IMR-90 (cell line): Measurements from ENCODE around the gene DDR1. TPM values are rescaled to one million over a fixed set of nuclear protein-coding genes. Genes with fewer than 3 reads are reported as not detected.

Source experiments
- ATAC-seq: fragments of 200-7000 bp; cut with Tn5 transposase; 2 replicates; pipeline ENCODE4 v1.9.1; 2020; ENCODE audit warnings: low read depth, mild to moderate bottlenecking, moderate library complexity
- BruUV-seq: library from RNA; stranded (reverse); fragments of 400-500 nt; replicated peaks from 2 replicates; lab custom pipeline; 2021; lab: Mats Ljungman, UMichigan
- CTCF ChIA-PET: fragments of 300-600 bp; formaldehyde crosslinking; extraction: SDS; loops from one replicate; lab custom pipeline; 2021; ENCODE audit warnings: antibody characterized with exemption; lab: Yijun Ruan, JAX
- POLR2A ChIA-PET: fragments of 300-600 bp; sonication (Branson Sonifier 250); formaldehyde crosslinking; loops from one replicate; lab custom pipeline; 2022; ENCODE audit warnings: antibody characterized with exemption; ENCODE audit not compliant: unreplicated experiment; lab: Charles Lee
- DNase-seq: peaks from one replicate; pipeline ENCODE4 v3.0.0; 2013
- H2AFZ ChIP-seq: replicated peaks from 2 replicates; pipeline ENCODE3; 2013; ENCODE audit warnings: low read length, mild to moderate bottlenecking; ENCODE audit not compliant: poor library complexity
- H2AK5ac ChIP-seq: 2 replicates; pipeline ENCODE4 v1.6.1; 2013; ENCODE audit warnings: low read depth, low read length, inconsistent platforms
- H2AK9ac ChIP-seq: replicated peaks from 2 replicates; pipeline ENCODE3; 2013; ENCODE audit warnings: mild to moderate bottlenecking, low read depth, low read length, moderate library complexity; ENCODE audit not compliant: poor library complexity
- H2BK120ac ChIP-seq: 2 replicates; pipeline ENCODE4 v1.6.1; 2013; ENCODE audit warnings: low read depth, low read length, inconsistent platforms
- H2BK15ac ChIP-seq: 3 replicates; pipeline ENCODE4 v1.6.1; 2013; ENCODE audit warnings: low read depth, low read length, inconsistent platforms
- H2BK20ac ChIP-seq: 2 replicates; pipeline ENCODE4 v1.6.1; 2013; ENCODE audit warnings: low read depth, mild to moderate bottlenecking, inconsistent platforms, low read length, moderate library complexity
- H2BK5ac ChIP-seq: 2 replicates; pipeline ENCODE4 v1.6.1; 2013; ENCODE audit warnings: mild to moderate bottlenecking, low read depth, low read length, inconsistent platforms; ENCODE audit not compliant: poor library complexity, severe bottlenecking
- H3K14ac ChIP-seq: replicated peaks from 2 replicates; pipeline ENCODE4 v1.6.1; 2013; ENCODE audit warnings: low read depth, low read length, inconsistent platforms
- H3K18ac ChIP-seq: 2 replicates; pipeline ENCODE4 v1.6.1; 2013; ENCODE audit warnings: low read depth, low read length, control low read depth
- H3K23ac ChIP-seq: 2 replicates; pipeline ENCODE4 v1.6.1; 2013; ENCODE audit warnings: low read depth, low read length, inconsistent platforms
- H3K27ac ChIP-seq: 2 replicates; pipeline ENCODE4 v1.5.1; 2013; ENCODE audit warnings: mild to moderate bottlenecking, control low read depth, low read length; ENCODE audit not compliant: insufficient read depth
- H3K27me3 ChIP-seq: 2 replicates; pipeline ENCODE4 v1.6.1; 2013; ENCODE audit warnings: low read length; ENCODE audit not compliant: control insufficient read depth, insufficient read depth
- H3K36me3 ChIP-seq: 2 replicates; pipeline ENCODE4 v1.6.1; 2013; ENCODE audit warnings: low read length, mixed read lengths; ENCODE audit not compliant: control insufficient read depth, insufficient read depth
- H3K4ac ChIP-seq: 2 replicates; pipeline ENCODE4 v1.6.1; 2013; ENCODE audit warnings: low read depth, low read length, inconsistent platforms
- H3K4me1 ChIP-seq: 2 replicates; pipeline ENCODE4 v1.6.1; 2013; ENCODE audit warnings: low read length, mixed read lengths; ENCODE audit not compliant: control insufficient read depth, insufficient read depth
- H3K4me2 ChIP-seq: 2 replicates; pipeline ENCODE4 v1.6.1; 2013; ENCODE audit warnings: low read depth, mild to moderate bottlenecking, control low read depth, low read length, moderate library complexity
- H3K4me3 ChIP-seq: 2 replicates; pipeline ENCODE4 v1.5.1; 2013; ENCODE audit warnings: low read depth, mild to moderate bottlenecking, control low read depth, low read length, moderate library complexity; ENCODE audit not compliant: insufficient read depth
- H3K56ac ChIP-seq: 2 replicates; pipeline ENCODE4 v1.6.1; 2013; ENCODE audit warnings: low read length, inconsistent platforms; ENCODE audit not compliant: insufficient read depth; ENCODE audit errors: extremely low read depth
- H3K79me1 ChIP-seq, 2 experiments: 2 replicates each; pipeline ENCODE4 v1.6.1; 2013; ENCODE audit warnings: low read length in 2 of 2, inconsistent platforms in 1 of 2, low read depth in 1 of 2
- H3K9ac ChIP-seq: 2 replicates; pipeline ENCODE4 v1.6.1; 2013; ENCODE audit warnings: low read depth, low read length, control low read depth
- H3K9me1 ChIP-seq: 2 replicates; pipeline ENCODE4 v1.6.1; 2013; ENCODE audit warnings: low read length, inconsistent platforms; ENCODE audit not compliant: insufficient read depth
- H3K9me3 ChIP-seq: 2 replicates; pipeline ENCODE4 v1.6.1; 2013; ENCODE audit warnings: low read length; ENCODE audit not compliant: control insufficient read depth, insufficient read depth
- H4K20me1 ChIP-seq: 2 replicates; pipeline ENCODE4 v1.6.1; 2013; ENCODE audit warnings: low read length, inconsistent platforms; ENCODE audit not compliant: insufficient read depth
- H4K5ac ChIP-seq: 2 replicates; pipeline ENCODE4 v1.6.1; 2013; ENCODE audit warnings: mild to moderate bottlenecking, low read depth, low read length, control low read depth
- H4K8ac ChIP-seq, 2 experiments: 2 replicates each; pipeline ENCODE4 v1.6.1; 2013; ENCODE audit warnings: low read depth in 2 of 2, low read length in 2 of 2, control low read depth in 1 of 2, inconsistent platforms in 1 of 2
- H4K91ac ChIP-seq: 2 replicates; pipeline ENCODE4 v1.6.1; 2013; ENCODE audit warnings: low read depth, low read length, inconsistent platforms; ENCODE audit not compliant: insufficient read depth
- BHLHE40 ChIP-seq: fragments of 150-350 bp; IDR thresholded peaks from 2 replicates; pipeline ENCODE4 v1.6.1; 2016; ENCODE audit warnings: mild to moderate bottlenecking, low read depth, low read length
- CEBPB ChIP-seq: IDR thresholded peaks from 2 replicates; pipeline ENCODE4 v1.6.1; 2012; ENCODE audit warnings: low read depth, low read length, improper control_type of control experiment
- FOS ChIP-seq: fragments of 150-350 bp; IDR thresholded peaks from 2 replicates; pipeline ENCODE4 v1.6.1; 2016; ENCODE audit warnings: low read depth, low read length
- MAFK ChIP-seq: IDR thresholded peaks from 2 replicates; pipeline ENCODE4 v1.6.1; 2012; ENCODE audit warnings: low read depth, low read length, improper control_type of control experiment
- MAZ ChIP-seq: IDR thresholded peaks from 2 replicates; pipeline ENCODE4 v1.6.1; 2012; ENCODE audit warnings: low read depth, mild to moderate bottlenecking, low read length, improper control_type of control experiment, moderate library complexity, borderline replicate concordance
- MXI1 ChIP-seq: IDR thresholded peaks from 2 replicates; pipeline ENCODE4 v1.6.1; 2012; ENCODE audit warnings: low read depth, mild to moderate bottlenecking, low read length, moderate library complexity, borderline replicate concordance
- NFE2L2 ChIP-seq: fragments of 150-350 bp; IDR thresholded peaks from 2 replicates; pipeline ENCODE4 v1.6.1; 2016; ENCODE audit warnings: low read depth, mild to moderate bottlenecking, low read length
- POLR2A ChIP-seq: IDR thresholded peaks from 2 replicates; pipeline ENCODE4 v1.6.1; 2012; ENCODE audit warnings: mild to moderate bottlenecking, low read depth, low read length
- RAD21 ChIP-seq: IDR thresholded peaks from 2 replicates; pipeline ENCODE4 v1.6.1; 2012; ENCODE audit warnings: low read length, improper control_type of control experiment
- RCOR1 ChIP-seq: IDR thresholded peaks from 2 replicates; pipeline ENCODE4 v1.6.1; 2012; ENCODE audit warnings: mild to moderate bottlenecking, low read length, improper control_type of control experiment; ENCODE audit not compliant: insufficient replicate concordance
- RFX5 ChIP-seq: IDR thresholded peaks from 2 replicates; pipeline ENCODE4 v1.8.0; 2012; ENCODE audit warnings: low read depth, mild to moderate bottlenecking, low read length, moderate library complexity
- SMC3 ChIP-seq: fragments of 150-350 bp; IDR thresholded peaks from 2 replicates; pipeline ENCODE4 v1.6.1; 2016; ENCODE audit warnings: low read depth, mild to moderate bottlenecking, antibody characterized with exemption, low read length, moderate library complexity
- WGBS, 2 experiments: methylation state at CpG; one replicate each; pipeline versions ENCODE4 v1.1.5 to v1.1.7; 2013; ENCODE audit warnings: missing lambda C conversion rate in 2 of 2; ENCODE audit not compliant: insufficient read length in 1 of 2; ENCODE audit errors: extremely low coverage in 2 of 2; 5-methylcytosine and 5-hydroxymethylcytosine counted together
- dilution Hi-C: fragments of 300-500 bp; cut with HindIII; formaldehyde crosslinking; loops from one replicate; pipeline ENCODE4 v1.14.3; 2018; ENCODE audit warnings: low sequenced_read_pairs; ENCODE audit not compliant: unreplicated experiment
- in situ Hi-C: fragments of 300-500 bp; cut with MboI; formaldehyde crosslinking; loops from 3 replicates; pipeline ENCODE4 v1.14.3; 2019; ENCODE audit warnings: low sequenced_read_pairs, inconsistent platforms, mixed read lengths
- intact Hi-C: fragments of 100-400 bp; cut with micrococcal nuclease; formaldehyde crosslinking; loops from 2 replicates; pipeline ENCODE4 v1.10.0; 2022
- polyA plus RNA-seq, 3 experiments: library from polyadenylated mRNA; depleted of rRNA; stranded (reverse); fragments of >200 nt; gene quantifications; 2 replicates each; pipeline ENCODE4 v1.2.3, GENCODE V29; 2012; ENCODE audit warnings: low replicate concordance in 1 of 3
- total RNA-seq: library from RNA; depleted of rRNA; stranded (reverse); fragments of >200 nt; gene quantifications from 2 replicates; pipeline ENCODE4 v1.2.3, GENCODE V29; 2012
- TF ChIP-seq, protein P1 (sequence below): conservative IDR thresholded peaks from 2 replicates; pipeline ENCODE4 v1.5.1; 2012; ENCODE audit warnings: mild to moderate bottlenecking, low read depth, low read length, improper control_type of control experiment
- TF ChIP-seq, protein P2 (sequence below): fragments of 150-350 bp; IDR thresholded peaks from 2 replicates; pipeline ENCODE4 v1.6.1; 2017; ENCODE audit warnings: mild to moderate bottlenecking, antibody characterized with exemption, low read length, low read depth
- TF ChIP-seq, protein P3 (sequence below): fragments of 150-350 bp; IDR thresholded peaks from 2 replicates; pipeline ENCODE4 v1.6.1; 2016; ENCODE audit warnings: low read depth, mild to moderate bottlenecking, low read length, moderate library complexity, borderline replicate concordance

The DDR1 gene
- total and polyA plus RNA-seq, 2 of the 4 experiments (the other 2 are of a cell fraction): 5.6 to 19.6 TPM

DNA sequence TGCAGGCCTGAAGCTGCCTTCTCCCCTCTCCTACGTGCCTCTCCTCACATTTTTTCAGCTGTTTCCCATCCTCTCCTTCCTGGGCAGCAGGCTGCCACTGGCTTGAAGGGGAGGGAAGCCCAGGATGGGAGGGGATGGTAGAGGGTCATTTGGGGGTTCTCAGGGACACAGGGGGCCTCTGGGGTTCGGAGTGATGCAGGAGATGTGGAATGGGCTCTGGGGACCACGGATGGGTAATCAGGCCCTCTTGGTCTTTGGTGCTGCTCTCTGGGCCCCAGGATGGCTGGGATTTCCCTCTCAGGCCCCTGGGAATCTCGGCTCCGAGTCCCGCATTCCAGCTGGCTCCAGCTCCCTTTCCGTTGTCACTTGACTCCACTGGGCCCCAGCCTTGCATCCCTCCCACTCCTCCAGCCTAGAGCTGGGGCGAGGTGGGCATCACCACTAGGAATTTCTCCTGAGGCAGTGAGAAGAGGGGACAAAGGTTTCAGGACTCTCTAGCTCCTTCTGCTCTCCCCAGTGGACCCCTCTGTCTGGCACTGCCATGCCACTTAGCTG lies 2.0 kb upstream of the DDR1 start:
- peak overlapping the region; percentile 32 for H3K4me2 ChIP-seq
- H2BK15ac ChIP-seq: peak overlapping the region; percentile 60; the same call in 2 of the 3 replicates
- ChIA-PET POLR2A (interaction anchor here (0.6 to 1.2 kb wide), 2 partner anchors 14 to 138 kb away, joined by 3 read pairs; partner anchors contain the start of gene IER3), CTCF (interaction anchor here (1.0 to 1.5 kb wide), 4 partner anchors 38 to 60 kb away, joined by 4 to 6 read pairs (median 4); no protein-coding TSS in a partner anchor)
- H2AFZ ChIP-seq: peak overlapping the region; percentile 90
- peak overlapping the region; percentile 66 for H3K18ac ChIP-seq
- peak overlapping the region; percentile 48 for H4K5ac ChIP-seq
- no peaks in the 10 kb centered on the region for H3K9me3 ChIP-seq
- DNase-seq (peak; percentile 12), ATAC-seq (no peak)
- no peak overlapping the region for H3K4me3 ChIP-seq
- intact Hi-C loops (no loop called here), in situ Hi-C loops (no loop called here), dilution Hi-C loops (no loop called here)
- H4K91ac ChIP-seq: peak overlapping the region; percentile 91
- no TSS peak for BruUV-seq
- peak overlapping the region; percentile 93 for H3K14ac ChIP-seq
- peaks cover 41% of the 10 kb centered on the region for H3K4me1 ChIP-seq
- H3K9me1 ChIP-seq: peaks cover 15% of the 10 kb centered on the region
- peak overlapping the region; percentile 69 for H2AK5ac ChIP-seq
- H3K27ac ChIP-seq: peak overlapping the region; percentile 50
- peaks cover 21 to 29% of the 10 kb centered on the region in 2 experiments for H3K79me1 ChIP-seq
- peak overlapping the region; percentile 74 for H2BK5ac ChIP-seq
- no peaks in the 10 kb centered on the region for H3K36me3 ChIP-seq
- peak overlapping the region; percentile 71 to 85 for H4K8ac ChIP-seq
- peak overlapping the region; percentile 86 for H2AK9ac ChIP-seq
- H3K9ac ChIP-seq: peak overlapping the region; percentile 32; the same call in 1 of the 2 replicates
- H3K56ac ChIP-seq: peak overlapping the region; percentile 16; the same call in 1 of the 2 replicates
- peak overlapping the region; percentile 35; the same call in 1 of the 2 replicates for H3K23ac ChIP-seq
- peak overlapping the region; percentile 71; the same call in 1 of the 2 replicates for H2BK20ac ChIP-seq
- H3K4ac ChIP-seq: peak overlapping the region; percentile 91
- 63% methylated on average over 1 of the region's 8 CpGs; no CpG with 5 or more reads in 1 of the 2 experiments for WGBS, 2 experiments
- no peaks in the 10 kb centered on the region for H4K20me1 ChIP-seq
- no peaks in the 10 kb centered on the region for H3K27me3 ChIP-seq
- H2BK120ac ChIP-seq: peak overlapping the region; percentile 89
- TF ChIP-seq, protein P1, sequence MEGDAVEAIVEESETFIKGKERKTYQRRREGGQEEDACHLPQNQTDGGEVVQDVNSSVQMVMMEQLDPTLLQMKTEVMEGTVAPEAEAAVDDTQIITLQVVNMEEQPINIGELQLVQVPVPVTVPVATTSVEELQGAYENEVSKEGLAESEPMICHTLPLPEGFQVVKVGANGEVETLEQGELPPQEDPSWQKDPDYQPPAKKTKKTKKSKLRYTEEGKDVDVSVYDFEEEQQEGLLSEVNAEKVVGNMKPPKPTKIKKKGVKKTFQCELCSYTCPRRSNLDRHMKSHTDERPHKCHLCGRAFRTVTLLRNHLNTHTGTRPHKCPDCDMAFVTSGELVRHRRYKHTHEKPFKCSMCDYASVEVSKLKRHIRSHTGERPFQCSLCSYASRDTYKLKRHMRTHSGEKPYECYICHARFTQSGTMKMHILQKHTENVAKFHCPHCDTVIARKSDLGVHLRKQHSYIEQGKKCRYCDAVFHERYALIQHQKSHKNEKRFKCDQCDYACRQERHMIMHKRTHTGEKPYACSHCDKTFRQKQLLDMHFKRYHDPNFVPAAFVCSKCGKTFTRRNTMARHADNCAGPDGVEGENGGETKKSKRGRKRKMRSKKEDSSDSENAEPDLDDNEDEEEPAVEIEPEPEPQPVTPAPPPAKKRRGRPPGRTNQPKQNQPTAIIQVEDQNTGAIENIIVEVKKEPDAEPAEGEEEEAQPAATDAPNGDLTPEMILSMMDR: no peak
- TF ChIP-seq RFX5 (no peak), NFE2L2 (no peak), BHLHE40 (no peak), FOS (no peak), RCOR1 (no peak), MXI1 (no peak), MAZ (no peak), RAD21 (no peak), MAFK (no peak), CEBPB (no peak), SMC3 (no peak), POLR2A (no peak)
- TF ChIP-seq, protein P2, sequence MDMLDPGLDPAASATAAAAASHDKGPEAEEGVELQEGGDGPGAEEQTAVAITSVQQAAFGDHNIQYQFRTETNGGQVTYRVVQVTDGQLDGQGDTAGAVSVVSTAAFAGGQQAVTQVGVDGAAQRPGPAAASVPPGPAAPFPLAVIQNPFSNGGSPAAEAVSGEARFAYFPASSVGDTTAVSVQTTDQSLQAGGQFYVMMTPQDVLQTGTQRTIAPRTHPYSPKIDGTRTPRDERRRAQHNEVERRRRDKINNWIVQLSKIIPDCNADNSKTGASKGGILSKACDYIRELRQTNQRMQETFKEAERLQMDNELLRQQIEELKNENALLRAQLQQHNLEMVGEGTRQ: no peak
- TF ChIP-seq, protein P3, sequence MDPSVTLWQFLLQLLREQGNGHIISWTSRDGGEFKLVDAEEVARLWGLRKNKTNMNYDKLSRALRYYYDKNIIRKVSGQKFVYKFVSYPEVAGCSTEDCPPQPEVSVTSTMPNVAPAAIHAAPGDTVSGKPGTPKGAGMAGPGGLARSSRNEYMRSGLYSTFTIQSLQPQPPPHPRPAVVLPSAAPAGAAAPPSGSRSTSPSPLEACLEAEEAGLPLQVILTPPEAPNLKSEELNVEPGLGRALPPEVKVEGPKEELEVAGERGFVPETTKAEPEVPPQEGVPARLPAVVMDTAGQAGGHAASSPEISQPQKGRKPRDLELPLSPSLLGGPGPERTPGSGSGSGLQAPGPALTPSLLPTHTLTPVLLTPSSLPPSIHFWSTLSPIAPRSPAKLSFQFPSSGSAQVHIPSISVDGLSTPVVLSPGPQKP: no peak
